K562 treated with DMSO at 1 percent for 12 hours (cell line): Measurements from ENCODE around the gene SAMMSON. TPM values are rescaled to one million over a fixed set of nuclear protein-coding genes. Genes with fewer than 3 reads are reported as not detected.

Source experiments
- total RNA-seq: library from RNA; unstranded; fragments of 300-600 nt; gene quantifications from 2 replicates; pipeline ENCODE4 v1.2.3, GENCODE V29; 2022; ENCODE audit not compliant: insufficient read depth

SAMMSON gene
- total RNA-seq: 1.2 TPM in 1 of 2 replicates, not detected in the other

DNA sequence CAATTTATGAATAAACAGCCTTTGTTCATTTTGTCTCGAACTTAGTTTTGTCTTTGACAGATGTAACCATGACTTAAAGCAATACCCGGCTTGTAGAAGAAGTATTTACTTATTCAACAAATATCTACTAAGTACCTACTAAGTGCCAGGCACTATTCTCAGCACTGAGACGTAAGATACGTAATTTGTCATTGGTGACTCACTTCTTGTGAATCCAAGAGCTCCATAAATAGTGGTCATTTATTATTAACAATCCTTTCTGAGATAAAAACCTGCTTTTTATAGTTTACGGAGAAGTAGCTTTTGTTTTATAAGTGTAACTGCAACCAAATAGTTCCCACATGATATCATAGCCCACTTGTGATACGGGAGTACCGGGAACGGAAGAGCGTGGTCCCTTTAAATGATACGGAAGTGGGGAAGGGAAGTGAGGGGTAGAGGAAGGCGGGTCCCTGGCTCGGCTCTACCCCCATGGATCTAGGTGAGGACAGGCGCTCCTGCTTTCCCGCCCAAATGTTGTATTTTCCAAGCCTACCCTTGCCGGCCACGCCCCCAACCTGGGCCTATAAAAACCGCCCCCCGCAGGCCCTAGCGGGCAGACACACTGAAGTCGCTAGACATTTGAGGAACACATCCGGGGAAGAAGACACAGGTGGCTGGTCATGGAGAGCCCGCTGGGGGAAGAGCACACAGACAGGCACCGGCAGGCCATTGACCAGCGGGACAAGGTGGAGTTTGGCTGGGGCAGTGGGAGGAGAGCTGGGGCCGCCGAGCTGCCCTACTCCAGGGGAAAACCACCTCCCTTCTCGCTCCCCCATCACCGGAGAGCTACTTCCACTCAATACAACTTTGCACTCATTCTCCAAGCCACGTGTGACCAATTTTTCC, at the start of gene SAMMSON:
TSS of gene SAMMSON (plus strand) at position 594 of the 888 bp plus-strand sequence.

